ENCODE results near the gene TMC7. TPM values are rescaled to one million over a fixed set of nuclear protein-coding genes. Genes with fewer than 3 reads are reported as not detected.

TMC7 gene
- total and polyA plus RNA-seq, 7 experiments from 2014 or later, result 0.07 TPM; not detected in 6

DNA sequence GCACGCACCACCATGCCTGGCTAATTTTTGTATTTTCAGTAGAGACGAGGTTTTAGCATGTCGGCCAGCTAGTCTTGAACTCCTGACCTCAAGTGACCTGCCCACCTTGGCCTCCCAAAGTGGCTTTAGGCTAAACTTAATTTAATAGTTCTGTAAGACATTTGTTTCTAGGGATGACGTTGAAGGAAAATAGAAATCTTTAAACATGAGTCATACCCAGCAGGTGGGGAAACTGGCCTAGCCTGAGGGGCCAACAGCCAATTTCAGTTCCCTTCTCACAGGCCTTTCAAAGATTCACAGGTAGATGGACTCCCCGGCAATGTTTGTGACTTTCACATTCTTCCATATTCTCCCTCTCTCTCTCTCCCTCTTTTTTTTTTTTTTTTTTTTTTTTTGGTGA is 111.9 kb downstream of the TMC7 start:
- Mint-ChIP-seq H3K4me3 (no peak overlapping the region), H3K4me1 (peaks cover 0 to 6% (median 0%) of the 10 kb centered on the region in 7 donors), H3K36me3 (peaks cover 3 to 7% (median 4%) of the 10 kb centered on the region in 5 donors), H3K27me3 (peaks cover 2 to 17% (median 10%) of the 10 kb centered on the region in 5 donors), H3K9me3 (peaks cover 0 to 27% (median 3%) of the 10 kb centered on the region in 11 donors), H3K27ac (no peak overlapping the region)
- Histone ChIP-seq H3K9me3 (ENCODE audit: control insufficient read depth in 2 of 3, low read length in 3 of 3) (no peaks in the 10 kb centered on the region), H3K36me3 (ENCODE audit: control insufficient read depth in 2 of 3, insufficient read depth in 3 of 3, low read length in 3 of 3) (no peaks in the 10 kb centered on the region), H3K4me3 (ENCODE audit: low read length) (no peak overlapping the region), H3K27me3 (ENCODE audit: control insufficient read depth in 2 of 2, insufficient read depth in 2 of 2, low read length in 2 of 2) (no peaks in the 10 kb centered on the region), H3K27ac (ENCODE audit: low read depth, low read length) (no peak overlapping the region), H3K4me1 (ENCODE audit: control insufficient read depth in 2 of 2, insufficient read depth in 2 of 2, low read length in 2 of 2) (no peaks in the 10 kb centered on the region)
- intact Hi-C loops (cut with micrococcal nuclease), result no loop called here
- DNase-seq (no peak), ATAC-seq (no peak)
- POLR2A ChIA-PET, result no interaction called here
- CTCF ChIA-PET, result interaction anchor here (1.0 kb wide), 1 partner anchor 9 kb away, joined by 4 read pairs; no protein-coding TSS in a partner anchor

- Histone ChIP-seq H3K27me3 (ENCODE audit: control insufficient read depth in 2 of 2, insufficient read depth in 2 of 2, low read length in 2 of 2) (no peaks in the 10 kb centered on the region), H3K27ac (ENCODE audit: low read depth, low read length) (no peak overlapping the region), H3K4me3 (ENCODE audit: low read length) (no peak overlapping the region), H3K36me3 (ENCODE audit: control insufficient read depth in 2 of 3, insufficient read depth in 3 of 3, low read length in 3 of 3) (no peaks in the 10 kb centered on the region), H3K4me1 (ENCODE audit: control insufficient read depth in 2 of 2, insufficient read depth in 2 of 2, low read length in 2 of 2) (no peaks in the 10 kb centered on the region), H3K9me3 (ENCODE audit: control insufficient read depth in 2 of 3, low read length in 3 of 3) (no peaks in the 10 kb centered on the region)
- Mint-ChIP-seq H3K9me3 (peaks cover 0 to 12% (median 2%) of the 10 kb centered on the region in 11 donors), H3K36me3 (peaks cover 2 to 7% (median 4%) of the 10 kb centered on the region in 5 donors), H3K4me3 (no peak overlapping the region), H3K4me1 (peaks cover 0 to 6% (median 0%) of the 10 kb centered on the region in 7 donors), H3K27me3 (peaks cover 5 to 19% (median 10%) of the 10 kb centered on the region in 5 donors), H3K27ac (no peak overlapping the region)
- intact Hi-C loops (cut with micrococcal nuclease), result no loop called here
- no peak for ATAC-seq
- no peak for DNase-seq
- CTCF ChIA-PET, result no interaction called here
- POLR2A ChIA-PET, result no interaction called here
These were observed 114.4 kb downstream of the TMC7 start for GRCh38 chr16:19098173-19098572.

DNA sequence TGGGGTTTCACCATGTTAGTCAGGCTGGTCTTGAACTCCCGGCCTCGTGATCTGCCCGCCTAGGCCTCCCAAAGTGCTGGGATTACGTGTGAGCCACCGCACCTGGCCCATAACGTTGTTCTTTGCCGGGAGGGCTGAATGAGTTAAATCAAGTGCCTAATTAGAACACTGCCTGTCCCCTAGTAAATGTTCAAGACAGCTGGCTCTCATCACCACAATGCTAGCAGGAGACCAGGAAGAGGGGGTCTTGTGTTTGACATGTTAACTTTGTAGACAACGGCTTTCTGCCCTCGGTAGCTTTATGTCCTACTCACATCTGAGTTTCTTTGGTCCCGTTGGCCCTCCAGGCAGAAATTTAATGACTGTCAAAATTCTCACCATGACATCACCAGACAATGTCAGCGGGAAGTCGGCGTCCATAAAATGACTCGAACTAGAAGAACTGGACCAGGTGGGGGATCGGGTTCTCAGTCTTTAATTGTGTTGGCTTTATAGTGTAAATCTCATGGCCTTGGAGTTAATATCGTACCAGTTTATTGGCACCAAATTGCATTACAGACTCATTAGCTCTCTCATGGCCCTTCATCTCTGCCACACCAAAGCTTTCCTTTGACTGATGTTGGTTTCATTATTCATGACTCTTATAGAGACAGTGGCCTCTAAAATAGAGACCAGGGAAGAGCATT is 118.6 kb downstream of the TMC7 start:
- Mint-ChIP-seq H3K9me3 (peaks cover 0 to 12% (median 2%) of the 10 kb centered on the region in 11 donors), H3K27ac (no peak overlapping the region), H3K27me3 (peaks cover 0 to 12% (median 5%) of the 10 kb centered on the region in 5 donors), H3K4me3 (no peak overlapping the region), H3K4me1 (peaks cover 0 to 3% (median 0%) of the 10 kb centered on the region in 7 donors), H3K36me3 (peaks cover 0 to 7% (median 4%) of the 10 kb centered on the region in 5 donors)
- H3K27me3 ChIP-seq (ENCODE audit: control insufficient read depth in 2 of 2, insufficient read depth in 2 of 2, low read length in 2 of 2), result no peaks in the 10 kb centered on the region
- H3K36me3 ChIP-seq (ENCODE audit: control insufficient read depth in 2 of 3, insufficient read depth in 3 of 3, low read length in 3 of 3), result no peaks in the 10 kb centered on the region
- no peak for DNase-seq
- H3K27ac ChIP-seq (ENCODE audit: low read depth, low read length), result no peak overlapping the region
- no peaks in the 10 kb centered on the region for H3K9me3 ChIP-seq (ENCODE audit: control insufficient read depth in 2 of 3, low read length in 3 of 3)
- H3K4me3 ChIP-seq (ENCODE audit: low read length), result no peak overlapping the region
- ChIA-PET POLR2A (no interaction called here), CTCF (interaction anchor here (0.6 kb wide), 1 partner anchor 13 kb away, joined by 3 read pairs; no protein-coding TSS in a partner anchor)
- no peaks in the 10 kb centered on the region for H3K4me1 ChIP-seq (ENCODE audit: control insufficient read depth in 2 of 2, insufficient read depth in 2 of 2, low read length in 2 of 2)
- no peak for ATAC-seq
- intact Hi-C loops (cut with micrococcal nuclease), result no loop called here

DNA sequence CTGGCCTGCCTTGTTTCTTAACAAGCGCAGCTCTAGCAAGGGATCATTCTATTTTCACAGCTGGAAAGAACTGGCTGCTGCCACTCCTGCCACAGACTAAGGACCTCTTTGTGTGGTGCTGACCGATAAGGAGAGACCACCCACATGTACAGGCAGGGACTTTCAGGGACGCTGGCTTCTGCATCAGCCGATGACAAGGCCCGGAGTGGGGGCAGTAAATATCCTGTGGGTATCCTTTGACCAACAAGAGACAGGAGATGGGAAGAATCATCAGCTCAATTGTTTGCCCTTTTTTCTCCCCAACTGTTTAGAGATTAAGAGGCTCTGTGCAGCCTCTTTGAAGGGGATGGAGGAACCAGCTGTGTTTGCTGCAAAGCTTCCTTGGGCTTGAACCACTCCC is 120.9 kb downstream of the TMC7 start:
- peaks cover 0 to 15% (median 13%) of the 10 kb centered on the region in 5 donors for H3K27me3 Mint-ChIP-seq
- Histone ChIP-seq H3K9me3 (ENCODE audit: control insufficient read depth in 2 of 3, low read length in 3 of 3) (no peaks in the 10 kb centered on the region), H3K36me3 (ENCODE audit: control insufficient read depth in 2 of 3, insufficient read depth in 3 of 3, low read length in 3 of 3) (no peaks in the 10 kb centered on the region), H3K4me3 (ENCODE audit: low read length) (no peak overlapping the region), H3K27ac (ENCODE audit: low read depth, low read length) (no peak overlapping the region), H3K4me1 (ENCODE audit: control insufficient read depth in 2 of 2, insufficient read depth in 2 of 2, low read length in 2 of 2) (no peaks in the 10 kb centered on the region), H3K27me3 (ENCODE audit: control insufficient read depth in 2 of 2, insufficient read depth in 2 of 2, low read length in 2 of 2) (no peaks in the 10 kb centered on the region)
- no peak overlapping the region for H3K27ac Mint-ChIP-seq
- peaks cover 0 to 2% (median 0%) of the 10 kb centered on the region in 11 donors for H3K9me3 Mint-ChIP-seq
- ATAC-seq (no peak), DNase-seq (no peak)
- peaks cover 0 to 10% (median 0%) of the 10 kb centered on the region in 7 donors for H3K4me1 Mint-ChIP-seq
- no peaks in the 10 kb centered on the region for H3K36me3 Mint-ChIP-seq
- intact Hi-C loops (cut with micrococcal nuclease), result no loop called here
- CTCF ChIA-PET, result no interaction called here
- POLR2A ChIA-PET, result no interaction called here
- H3K4me3 Mint-ChIP-seq, result no peak overlapping the region

- no peak for DNase-seq
- CTCF ChIA-PET, result no interaction called here
- intact Hi-C loops (cut with micrococcal nuclease), result no loop called here
These were observed 121.4 kb downstream of the TMC7 start for GRCh38 chr16:19105131-19105530.

GRCh38 chr16:19105891-19106624 is 122.3 kb downstream of the TMC7 start:
- ChIA-PET POLR2A (no interaction called here), CTCF (no interaction called here)
- Histone ChIP-seq H3K27me3 (ENCODE audit: control insufficient read depth in 2 of 2, insufficient read depth in 2 of 2, low read length in 2 of 2) (no peaks in the 10 kb centered on the region), H3K4me1 (ENCODE audit: control insufficient read depth in 2 of 2, insufficient read depth in 2 of 2, low read length in 2 of 2) (no peaks in the 10 kb centered on the region), H3K4me3 (ENCODE audit: low read length) (no peak overlapping the region), H3K27ac (ENCODE audit: low read depth, low read length) (no peak overlapping the region), H3K9me3 (ENCODE audit: control insufficient read depth in 2 of 3, low read length in 3 of 3) (no peaks in the 10 kb centered on the region), H3K36me3 (ENCODE audit: control insufficient read depth in 2 of 3, insufficient read depth in 3 of 3, low read length in 3 of 3) (no peaks in the 10 kb centered on the region)
- intact Hi-C loops (cut with micrococcal nuclease), result no loop called here
- Mint-ChIP-seq H3K36me3 (no peaks in the 10 kb centered on the region), H3K9me3 (no peaks in the 10 kb centered on the region), H3K27me3 (peaks cover 0 to 20% (median 10%) of the 10 kb centered on the region in 5 donors), H3K27ac (no peak overlapping the region), H3K4me1 (peaks cover 0 to 10% (median 0%) of the 10 kb centered on the region in 7 donors), H3K4me3 (no peak overlapping the region)
- ATAC-seq, result no peak
- no peak for DNase-seq

More at GRCh38 chr16:19105131-19105530, 121.4 kb downstream of the TMC7 start:
- POLR2A ChIA-PET, result no interaction called here
- Mint-ChIP-seq H3K27ac (no peak overlapping the region), H3K4me3 (no peak overlapping the region), H3K4me1 (peaks cover 0 to 10% (median 0%) of the 10 kb centered on the region in 7 donors), H3K27me3 (peaks cover 0 to 17% (median 10%) of the 10 kb centered on the region in 5 donors), H3K36me3 (no peaks in the 10 kb centered on the region), H3K9me3 (no peaks in the 10 kb centered on the region)
- Histone ChIP-seq H3K9me3 (ENCODE audit: control insufficient read depth in 2 of 3, low read length in 3 of 3) (no peaks in the 10 kb centered on the region), H3K4me1 (ENCODE audit: control insufficient read depth in 2 of 2, insufficient read depth in 2 of 2, low read length in 2 of 2) (no peaks in the 10 kb centered on the region), H3K27ac (ENCODE audit: low read depth, low read length) (no peak overlapping the region), H3K27me3 (ENCODE audit: control insufficient read depth in 2 of 2, insufficient read depth in 2 of 2, low read length in 2 of 2) (no peaks in the 10 kb centered on the region), H3K4me3 (ENCODE audit: low read length) (no peak overlapping the region), H3K36me3 (ENCODE audit: control insufficient read depth in 2 of 3, insufficient read depth in 3 of 3, low read length in 3 of 3) (no peaks in the 10 kb centered on the region)
- ATAC-seq, result no peak
